ENCODE data around the gene PRICKLE3. TPM values are rescaled to one million over a fixed set of nuclear protein-coding genes. Genes with fewer than 3 reads are reported as not detected.

Gene PRICKLE3
- total RNA-seq, 1 donor from 2014 or later, result 18.5 TPM

GRCh38 chrX:49208399-49208798 is 22.2 kb upstream of the PRICKLE3 start:
- no peak overlapping the region for H3K4me3 ChIP-seq (ENCODE audit: low read depth, low read length)
- no peak for DNase-seq (ENCODE audit: low read depth)
- TF ChIP-seq CTCF (conservative IDR thresholded peaks at IDR 0.05; ENCODE audit: low read depth, low read length), result no peak

DNA sequence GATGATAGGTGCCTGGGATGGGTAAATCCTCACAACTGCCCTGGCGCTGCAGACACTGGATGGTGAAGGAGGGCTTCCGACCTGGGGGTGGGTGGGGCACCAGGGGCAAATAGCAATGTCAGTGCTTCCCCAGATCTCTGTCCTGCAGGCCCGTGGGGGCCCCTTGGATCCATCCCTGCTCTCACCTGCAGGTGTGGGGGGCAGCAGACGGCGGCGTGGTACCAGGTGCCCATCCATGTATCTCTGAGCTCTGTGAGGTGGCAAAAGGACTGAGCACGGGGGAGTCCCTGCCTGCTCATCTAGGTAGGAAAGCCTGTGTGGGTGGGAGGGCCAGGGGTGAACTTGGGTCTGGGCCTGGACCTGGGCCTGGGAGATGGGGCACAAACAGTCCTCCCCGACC is 20.4 kb upstream of the PRICKLE3 start:
- TF ChIP-seq CTCF (conservative IDR thresholded peaks at IDR 0.05; ENCODE audit: low read depth, low read length), result no peak
- H3K4me3 ChIP-seq (ENCODE audit: low read depth, low read length), result no peak overlapping the region
- DNase-seq (ENCODE audit: low read depth), result no peak

- TF ChIP-seq CTCF (conservative IDR thresholded peaks at IDR 0.05; ENCODE audit: low read depth, low read length), result no peak
- no peak overlapping the region for H3K4me3 ChIP-seq (ENCODE audit: low read depth, low read length)
- DNase-seq (ENCODE audit: low read depth), result no peak
These were observed 19.3 kb upstream of the PRICKLE3 start for GRCh38 chrX:49205443-49205842.

- TF ChIP-seq CTCF (conservative IDR thresholded peaks at IDR 0.05; ENCODE audit: low read depth, low read length), result no peak
- H3K4me3 ChIP-seq (ENCODE audit: low read depth, low read length), result no peak overlapping the region
- DNase-seq (ENCODE audit: low read depth), result no peak
These were observed 18.5 kb upstream of the PRICKLE3 start for GRCh38 chrX:49204709-49205108.

DNA sequence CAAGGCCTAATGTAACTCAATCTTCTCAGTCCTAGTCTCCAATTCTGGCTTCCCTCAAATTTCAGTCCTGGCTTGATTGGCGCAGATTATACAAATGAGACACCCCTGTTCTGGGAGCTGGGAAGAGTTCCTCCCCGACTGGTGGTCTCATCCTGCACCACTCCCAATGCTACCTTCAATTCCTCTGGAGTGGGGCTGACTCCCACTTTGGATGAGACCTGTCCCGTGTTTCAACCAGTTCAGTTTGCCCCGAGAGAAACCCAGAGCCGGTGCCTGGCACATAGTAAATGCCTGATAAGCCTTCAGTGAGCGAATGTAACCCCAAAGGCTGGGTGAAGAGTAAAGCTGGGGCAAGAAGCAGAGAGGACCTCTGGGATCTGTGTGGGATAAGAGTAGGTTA is 17.8 kb upstream of the PRICKLE3 start:
- H3K4me3 ChIP-seq (ENCODE audit: low read depth, low read length), result no peak overlapping the region
- DNase-seq (ENCODE audit: low read depth), result no peak
- TF ChIP-seq CTCF (conservative IDR thresholded peaks at IDR 0.05; ENCODE audit: low read depth, low read length), result no peak

DNA sequence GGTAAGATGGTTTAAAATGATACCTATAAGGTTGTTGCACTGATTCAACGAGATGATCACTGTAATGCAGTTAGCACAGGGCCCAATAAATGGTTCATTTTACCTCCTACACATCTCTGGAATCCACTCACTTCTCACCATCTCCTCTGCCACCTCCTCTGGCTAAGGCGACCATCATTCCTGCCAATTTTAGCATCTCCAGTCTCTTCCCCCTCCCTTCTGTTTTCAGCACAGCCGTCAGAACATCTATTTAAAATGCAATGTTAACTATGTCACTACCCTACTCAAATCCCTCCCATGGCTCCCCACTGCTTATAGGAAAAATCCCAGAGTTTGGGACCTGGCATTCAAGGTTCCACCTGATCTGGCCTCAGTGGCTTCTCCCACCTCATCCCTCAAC is 17.4 kb upstream of the PRICKLE3 start:
- DNase-seq (ENCODE audit: low read depth), result no peak
- TF ChIP-seq CTCF (conservative IDR thresholded peaks at IDR 0.05; ENCODE audit: low read depth, low read length), result no peak
- no peak overlapping the region for H3K4me3 ChIP-seq (ENCODE audit: low read depth, low read length)

- no peak for TF ChIP-seq CTCF (conservative IDR thresholded peaks at IDR 0.05; ENCODE audit: low read depth, low read length)
- no peak overlapping the region for H3K4me3 ChIP-seq (ENCODE audit: low read depth, low read length)
- no peak for DNase-seq (ENCODE audit: low read depth)
These were observed 15.8 kb upstream of the PRICKLE3 start for GRCh38 chrX:49202022-49202421.
